ENCODE measurements around the gene PNLIPRP1. TPM values are rescaled to one million over a fixed set of nuclear protein-coding genes. Genes with fewer than 3 reads are reported as not detected.

PNLIPRP1 gene
- total and polyA plus RNA-seq, 2 of the 4 experiments (the other 2 are of a cell fraction), result not detected

DNA sequence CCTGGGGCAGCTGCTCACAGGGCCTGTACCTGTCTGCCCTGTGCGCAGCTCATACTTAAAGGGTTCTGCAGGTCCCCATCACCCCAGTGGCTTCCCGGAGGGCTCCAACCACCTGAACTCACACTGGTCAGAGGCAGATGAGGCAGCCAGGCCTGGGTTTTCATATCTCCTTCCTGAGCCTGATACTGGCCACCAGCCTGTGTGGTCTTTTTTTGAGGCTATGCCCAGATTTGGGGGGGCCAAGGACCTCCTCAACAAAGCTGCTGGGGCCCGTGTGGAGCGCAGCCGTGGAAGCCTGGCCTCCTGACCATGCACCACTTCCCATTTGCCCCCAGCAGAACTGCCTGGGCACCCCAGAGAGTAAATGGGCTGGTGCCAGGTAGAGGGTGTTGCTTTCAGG is 55.7 kb downstream of the PNLIPRP1 start:
- no peak overlapping the region for H3K27ac ChIP-seq (ENCODE audit: insufficient read depth, low read length)
- CTCF ChIA-PET, result interaction anchor here (0.7 to 1.5 kb wide), 2 partner anchors 9 to 529 kb away, joined by 3 read pairs; no protein-coding TSS in a partner anchor

More for the DNA sequence above, 55.7 kb downstream of the PNLIPRP1 start:
- Histone ChIP-seq H4K8ac (ENCODE audit: low read depth in 2 of 2, low read length in 2 of 2) (no peak overlapping the region), H2BK120ac (ENCODE audit: low read depth, low read length) (no peak overlapping the region), H3K27me3 (ENCODE audit: control insufficient read depth, insufficient read depth, low read length) (no peaks in the 10 kb centered on the region), H3K18ac (ENCODE audit: low read depth, low read length) (no peak overlapping the region), H3K79me1 (ENCODE audit: low read depth in 1 of 2, low read length in 2 of 2) (no peaks in the 10 kb centered on the region), H3K4ac (ENCODE audit: low read depth, low read length) (no peak overlapping the region), H3K56ac (ENCODE audit: extremely low read depth, insufficient read depth, low read length) (no peak overlapping the region), H2BK15ac (ENCODE audit: low read depth, low read length) (no peak overlapping the region), H4K20me1 (ENCODE audit: insufficient read depth, low read length) (no peaks in the 10 kb centered on the region), H4K5ac (ENCODE audit: low read depth, low read length) (no peak overlapping the region), H2AK9ac (replicated peaks; ENCODE audit: low read depth, low read length, poor library complexity) (no peak overlapping the region), H3K4me1 (ENCODE audit: control insufficient read depth, insufficient read depth, low read length) (no peaks in the 10 kb centered on the region), H2AFZ (replicated peaks; ENCODE audit: low read length, poor library complexity) (no peak overlapping the region), H3K4me2 (ENCODE audit: low read depth, low read length) (no peak overlapping the region), H3K4me3 (ENCODE audit: insufficient read depth, low read depth, low read length) (no peak overlapping the region), H3K36me3 (ENCODE audit: control insufficient read depth, insufficient read depth, low read length) (no peaks in the 10 kb centered on the region), H2AK5ac (ENCODE audit: low read depth, low read length) (no peak overlapping the region), H3K14ac (replicated peaks; ENCODE audit: low read depth, low read length) (no peak overlapping the region), H3K9me3 (ENCODE audit: control insufficient read depth, insufficient read depth, low read length) (no peaks in the 10 kb centered on the region), H2BK5ac (ENCODE audit: low read depth, low read length, poor library complexity, severe bottlenecking) (no peak overlapping the region), H2BK20ac (ENCODE audit: low read depth, low read length) (no peak overlapping the region), H3K9me1 (ENCODE audit: insufficient read depth, low read length) (no peaks in the 10 kb centered on the region), H3K23ac (ENCODE audit: low read depth, low read length) (no peak overlapping the region), H4K91ac (ENCODE audit: insufficient read depth, low read depth, low read length) (no peak overlapping the region), H3K9ac (ENCODE audit: low read depth, low read length) (no peak overlapping the region)
- TF ChIP-seq MXI1 (IDR thresholded peaks at IDR 0.05; ENCODE audit: borderline replicate concordance, low read depth, low read length) (no peak), NFE2L2 (IDR thresholded peaks at IDR 0.05; ENCODE audit: low read depth, low read length) (no peak), SMC3 (IDR thresholded peaks at IDR 0.05; ENCODE audit: low read depth, low read length) (no peak), RCOR1 (IDR thresholded peaks at IDR 0.05; ENCODE audit: insufficient replicate concordance, low read length) (no peak), MAFK (IDR thresholded peaks at IDR 0.05; ENCODE audit: low read depth, low read length) (no peak)
- TF ChIP-seq, protein P1, sequence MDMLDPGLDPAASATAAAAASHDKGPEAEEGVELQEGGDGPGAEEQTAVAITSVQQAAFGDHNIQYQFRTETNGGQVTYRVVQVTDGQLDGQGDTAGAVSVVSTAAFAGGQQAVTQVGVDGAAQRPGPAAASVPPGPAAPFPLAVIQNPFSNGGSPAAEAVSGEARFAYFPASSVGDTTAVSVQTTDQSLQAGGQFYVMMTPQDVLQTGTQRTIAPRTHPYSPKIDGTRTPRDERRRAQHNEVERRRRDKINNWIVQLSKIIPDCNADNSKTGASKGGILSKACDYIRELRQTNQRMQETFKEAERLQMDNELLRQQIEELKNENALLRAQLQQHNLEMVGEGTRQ (IDR thresholded peaks at IDR 0.05; ENCODE audit: low read depth, low read length), result no peak
- 86% methylated on average over 1 of the region's 5 CpGs; no CpG with 5 or more reads in 1 of the 2 experiments for WGBS, 2 experiments (ENCODE audit: extremely low coverage in 2 of 2, insufficient read length in 1 of 2)
- DNase-seq, result no peak
- intact Hi-C loops (cut with micrococcal nuclease) (no loop called here), in situ Hi-C loops (cut with MboI; ENCODE audit: low sequenced_read_pairs) (no loop called here), dilution Hi-C loops (cut with HindIII; ENCODE audit: low sequenced_read_pairs, unreplicated experiment) (no loop called here)
- ATAC-seq (ENCODE audit: low read depth), result no peak
- no TSS peak for BruUV-seq (replicated peaks)
- POLR2A ChIA-PET (ENCODE audit: unreplicated experiment), result no interaction called here

Data from IMR-90 (cell line).